Loucy (cell line): Measurements from ENCODE around the gene EMC7.

Experiments used
- EZH2phosphoT487 ChIP-seq: fragments of 200-600 bp; IDR thresholded peaks from 2 replicates; pipeline ENCODE4 v1.6.1; 2018; ENCODE audit warnings: antibody characterized with exemption, mild to moderate bottlenecking, moderate library complexity, borderline replicate concordance
- TF ChIP-seq, protein P1 (sequence below): fragments of 200-600 bp; sonication (generic); conservative IDR thresholded peaks from 2 replicates; pipeline ENCODE4 v1.5.1; 2014; ENCODE audit warnings: mild to moderate bottlenecking, antibody characterized with exemption, low read length

DNA sequence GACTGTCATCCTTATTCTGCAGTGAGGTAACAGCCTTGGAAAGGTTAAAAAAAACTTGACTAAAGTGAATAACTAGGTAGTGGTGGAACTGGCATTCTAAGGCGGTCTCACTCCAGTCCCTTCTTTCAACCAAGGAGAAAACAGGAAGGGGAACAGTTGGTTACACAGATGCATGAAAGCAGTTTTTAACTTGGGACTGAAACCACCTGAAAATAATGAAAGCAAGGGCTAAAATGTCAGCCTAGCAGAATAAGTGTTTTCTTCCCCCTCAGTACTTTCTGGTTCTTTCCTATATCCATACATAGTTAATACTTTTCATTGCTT is 61.9 kb downstream of the EMC7 start:
- TF ChIP-seq, protein P1, sequence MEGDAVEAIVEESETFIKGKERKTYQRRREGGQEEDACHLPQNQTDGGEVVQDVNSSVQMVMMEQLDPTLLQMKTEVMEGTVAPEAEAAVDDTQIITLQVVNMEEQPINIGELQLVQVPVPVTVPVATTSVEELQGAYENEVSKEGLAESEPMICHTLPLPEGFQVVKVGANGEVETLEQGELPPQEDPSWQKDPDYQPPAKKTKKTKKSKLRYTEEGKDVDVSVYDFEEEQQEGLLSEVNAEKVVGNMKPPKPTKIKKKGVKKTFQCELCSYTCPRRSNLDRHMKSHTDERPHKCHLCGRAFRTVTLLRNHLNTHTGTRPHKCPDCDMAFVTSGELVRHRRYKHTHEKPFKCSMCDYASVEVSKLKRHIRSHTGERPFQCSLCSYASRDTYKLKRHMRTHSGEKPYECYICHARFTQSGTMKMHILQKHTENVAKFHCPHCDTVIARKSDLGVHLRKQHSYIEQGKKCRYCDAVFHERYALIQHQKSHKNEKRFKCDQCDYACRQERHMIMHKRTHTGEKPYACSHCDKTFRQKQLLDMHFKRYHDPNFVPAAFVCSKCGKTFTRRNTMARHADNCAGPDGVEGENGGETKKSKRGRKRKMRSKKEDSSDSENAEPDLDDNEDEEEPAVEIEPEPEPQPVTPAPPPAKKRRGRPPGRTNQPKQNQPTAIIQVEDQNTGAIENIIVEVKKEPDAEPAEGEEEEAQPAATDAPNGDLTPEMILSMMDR, result no peak
- no peak for TF ChIP-seq EZH2phosphoT487
